Pancreas (tissue), 10 donors: ENCODE measurements around the gene OVAAL. TPM values are rescaled to one million over a fixed set of nuclear protein-coding genes. Genes with fewer than 3 reads are reported as not detected.
A peak's percentile ranks its signal among the peaks of the same experiment; 100 is the strongest.

ENCODE experiments used
- ATAC-seq, 4 donors: fragments of 200-7000 bp; cut with Tn5 transposase; one replicate each; pipeline versions ENCODE4 v1.8.0 to v1.9.1; 2020; ENCODE audit warnings: mild to moderate bottlenecking in 4 of 4, moderate library complexity in 4 of 4
- DNase-seq, 6 donors: peaks; one replicate each; pipeline ENCODE4 v3.0.0-alpha.2; 2020
- FAIRE-seq: peaks from 2 replicates; lab custom pipeline; 2012; peaks lifted over from hg19 to GRCh38; lab: Jason Lieb, UNC
- H3K27ac ChIP-seq, 4 donors: fragments of 200-600 bp; sonication (generic); 1 replicate in 3 of 4; 2 replicates in 1 of 4; pipeline versions ENCODE4 v1.5.0 to v1.8.0; 2020
- H3K27me3 ChIP-seq, 4 donors: fragments of 200-600 bp; one replicate each; pipeline ENCODE4 v1.8.0; 2021
- H3K36me3 ChIP-seq, 3 donors: fragments of 200-600 bp; sonication (generic) in 1 of 3; one replicate each; pipeline versions ENCODE4 v1.5.0 to v1.8.0; 2020 to 2021
- H3K4me1 ChIP-seq, 3 donors: fragments of 200-600 bp; one replicate each; pipeline ENCODE4 v1.8.0; 2021
- H3K4me3 ChIP-seq, 4 donors: fragments of 200-600 bp; sonication (generic) in 2 of 4; one replicate each; pipeline versions ENCODE4 v1.5.0 to v1.8.0; 2020 to 2021
- H3K9me3 ChIP-seq, 4 donors: fragments of 200-600 bp; one replicate each; pipeline ENCODE4 v1.8.0; 2021
- WGBS, 2 donors: extraction: QIAGEN DNeasy Blood & Tissue Kit; methylation state at CpG; one replicate each; pipeline ENCODE4 v1.1.7; 2013; 5-methylcytosine and 5-hydroxymethylcytosine counted together
- intact Hi-C, 3 donors: fragments of 100-400 bp; cut with DNase I; formaldehyde crosslinking; loops; one replicate each; pipeline versions ENCODE4 v1.11.1 to v1.14.2; 2022
- polyA plus RNA-seq, 2 donors: library from polyadenylated mRNA; stranded (reverse); fragments of 200-250 nt; gene quantifications; one replicate each; pipeline ENCODE4 v1.2.3, GENCODE V29; 2013
- total RNA-seq, 6 donors: library from RNA; stranded (reverse); fragmentation: NEBNext Ultra II Directional in 4 of 6; extraction: Animal tissue kit (Norgen Biotek cat#: 25700) in 4 of 6; gene quantifications; one replicate each; pipeline versions ENCODE4 v1.2.1 to v1.2.4, GENCODE V29; 2021 to 2023
- TF ChIP-seq, protein P1 (sequence below), 4 donors: fragments of 200-600 bp; sonication (generic) in 3 of 4; IDR thresholded peaks; one replicate each; pipeline versions ENCODE4 v1.5.0 to v1.8.0; 2021; ENCODE audit warnings: antibody characterized with exemption in 4 of 4
- donor health status: healthy with polysubstance abuse.
- donor health status: DM: no; HTN: no; CAD: no; lungs with moderate emphysema.
- donor health status: DM: no; HTN: no; CAD: no.
- donor health status: control.
- donor health status: control.
- donor health status: Bipolar disorder and iron deficiency.
- donor health status: DM: yes; HTN: yes; CAD: no.
- donor health status: DM: no; HTN: no; CAD: no.
- donor health status: DM: no; HTN: no; CAD: no.
- donor health status: DM: yes; HTN: yes; CAD: no.

The OVAAL gene
- total and polyA plus RNA-seq, 8 donors: not detected

DNA sequence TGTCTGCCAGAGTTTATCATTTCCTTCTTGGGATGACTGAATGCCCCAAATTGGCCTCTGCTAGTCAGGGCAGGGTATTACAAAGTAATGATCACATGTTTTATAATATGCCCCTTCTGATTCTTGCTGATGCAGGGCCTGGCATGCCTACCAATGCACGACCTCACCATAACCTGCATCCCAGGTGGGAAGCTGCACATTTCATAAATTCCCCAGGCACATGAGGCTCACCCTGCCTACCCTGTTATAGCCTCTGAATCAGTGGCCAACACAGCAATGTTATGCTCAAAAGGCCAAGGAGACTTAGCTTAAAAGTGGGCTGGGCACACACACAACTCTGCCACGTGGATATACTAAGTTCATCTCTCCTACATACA, 45.1 kb downstream of the OVAAL start:
- DNase-seq: no peak
- intact Hi-C loops: no loop called here
- Histone ChIP-seq H3K4me1 (peaks cover 6 to 22% (median 13%) of the 10 kb centered on the region in 3 donors), H3K36me3 (no peaks in the 10 kb centered on the region), H3K9me3 (no peaks in the 10 kb centered on the region), H3K4me3 (no peak overlapping the region), H3K27ac (no peak overlapping the region), H3K27me3 (no peaks in the 10 kb centered on the region)
- WGBS, 2 donors: 85 to 87% methylated on average over 2 of the region's 2 CpGs
- no peak for ATAC-seq
- TF ChIP-seq, protein P1, sequence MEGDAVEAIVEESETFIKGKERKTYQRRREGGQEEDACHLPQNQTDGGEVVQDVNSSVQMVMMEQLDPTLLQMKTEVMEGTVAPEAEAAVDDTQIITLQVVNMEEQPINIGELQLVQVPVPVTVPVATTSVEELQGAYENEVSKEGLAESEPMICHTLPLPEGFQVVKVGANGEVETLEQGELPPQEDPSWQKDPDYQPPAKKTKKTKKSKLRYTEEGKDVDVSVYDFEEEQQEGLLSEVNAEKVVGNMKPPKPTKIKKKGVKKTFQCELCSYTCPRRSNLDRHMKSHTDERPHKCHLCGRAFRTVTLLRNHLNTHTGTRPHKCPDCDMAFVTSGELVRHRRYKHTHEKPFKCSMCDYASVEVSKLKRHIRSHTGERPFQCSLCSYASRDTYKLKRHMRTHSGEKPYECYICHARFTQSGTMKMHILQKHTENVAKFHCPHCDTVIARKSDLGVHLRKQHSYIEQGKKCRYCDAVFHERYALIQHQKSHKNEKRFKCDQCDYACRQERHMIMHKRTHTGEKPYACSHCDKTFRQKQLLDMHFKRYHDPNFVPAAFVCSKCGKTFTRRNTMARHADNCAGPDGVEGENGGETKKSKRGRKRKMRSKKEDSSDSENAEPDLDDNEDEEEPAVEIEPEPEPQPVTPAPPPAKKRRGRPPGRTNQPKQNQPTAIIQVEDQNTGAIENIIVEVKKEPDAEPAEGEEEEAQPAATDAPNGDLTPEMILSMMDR (IDR thresholded peaks at IDR 0.05): no peak
- FAIRE-seq: no peak

DNA sequence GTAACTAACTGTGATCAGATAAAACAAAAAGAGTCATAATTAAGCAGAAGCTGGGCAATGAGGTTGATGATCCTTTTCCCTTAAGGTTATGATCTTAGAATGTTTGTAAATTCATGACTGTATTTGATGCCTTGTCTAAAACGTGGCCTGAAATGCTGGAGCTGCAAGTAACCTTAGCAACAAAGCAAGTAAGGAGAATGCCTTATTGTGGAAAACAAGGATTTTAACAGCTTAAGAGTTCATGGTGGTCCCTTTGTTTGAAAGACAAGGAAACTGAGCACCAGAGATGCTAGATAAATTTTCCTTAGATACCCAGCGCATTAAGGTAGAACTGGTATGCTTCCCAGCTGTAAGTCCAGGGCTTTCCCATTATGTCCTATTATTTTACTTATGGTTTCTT, 47.4 kb downstream of the OVAAL start:
- no peaks in the 10 kb centered on the region for H3K36me3 ChIP-seq
- intact Hi-C loops: no loop called here
- H3K27me3 ChIP-seq: no peaks in the 10 kb centered on the region
- ATAC-seq (no peak), FAIRE-seq (no peak), DNase-seq (no peak)
- no peaks in the 10 kb centered on the region for H3K9me3 ChIP-seq
- peaks cover 10 to 26% (median 22%) of the 10 kb centered on the region in 3 donors for H3K4me1 ChIP-seq
- 59% methylated on average over 2 of the region's 2 CpGs for WGBS, 2 donors
- H3K27ac ChIP-seq: no peak overlapping the region
- H3K4me3 ChIP-seq: no peak overlapping the region
- TF ChIP-seq, protein P1 (IDR thresholded peaks at IDR 0.05): no peak

DNA sequence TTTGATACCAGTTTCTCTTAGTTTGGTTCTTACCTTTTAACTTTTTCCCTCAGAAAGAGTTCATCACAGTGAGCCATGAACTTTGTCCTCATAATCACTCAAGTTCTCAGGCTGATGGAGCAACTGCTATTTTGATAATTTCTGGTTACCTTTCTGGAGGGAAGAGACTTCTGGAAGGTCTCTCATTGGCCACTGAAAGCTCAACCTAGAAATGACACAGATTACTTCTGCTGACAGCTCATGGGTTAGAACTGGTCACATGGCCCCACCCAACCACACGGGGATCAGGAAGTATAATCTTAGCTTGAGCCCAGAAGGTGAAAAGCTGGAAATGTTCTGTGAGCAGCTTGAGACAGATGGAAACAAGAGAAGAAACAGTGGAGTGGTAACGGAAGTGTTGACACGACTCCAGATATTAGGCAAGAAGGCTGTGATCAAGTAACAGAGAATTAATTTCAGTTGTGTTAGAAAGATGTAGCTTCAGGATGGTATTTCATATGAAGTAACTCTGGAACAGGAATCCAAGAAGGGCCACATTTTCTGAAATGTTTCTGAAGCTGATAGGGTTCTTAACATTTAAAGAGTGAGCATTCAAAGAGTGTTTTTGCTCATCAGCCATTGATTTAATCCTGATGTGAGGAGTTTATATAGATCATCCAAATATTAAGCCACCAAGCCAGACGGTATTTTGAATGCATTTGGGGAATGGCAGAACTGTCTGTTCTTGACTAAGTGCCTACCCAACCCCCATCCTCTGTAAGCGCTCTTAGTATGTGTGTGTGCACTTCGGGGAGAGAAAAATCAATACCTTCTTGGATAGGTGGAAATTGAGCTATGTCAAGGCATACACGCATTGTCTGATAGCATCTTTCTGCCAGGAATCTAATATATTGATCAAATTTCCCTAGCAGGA, 51.1 kb downstream of the OVAAL start:
- peak in 4 of 6 donors; percentile 35 to 50 (median 42) for DNase-seq
- TF ChIP-seq, protein P1 (IDR thresholded peaks at IDR 0.05): no peak
- WGBS, 2 donors: 25 to 27% methylated on average over 7 of the region's 7 CpGs
- intact Hi-C loops: no loop called here
- H3K9me3 ChIP-seq: no peaks in the 10 kb centered on the region
- no peaks in the 10 kb centered on the region for H3K27me3 ChIP-seq
- peak overlapping the region; percentile 9 to 62 (median 55) for H3K27ac ChIP-seq
- H3K4me1 ChIP-seq: peaks cover 33 to 52% (median 51%) of the 10 kb centered on the region in 3 donors
- FAIRE-seq: no peak
- peak; percentile 52 to 85 (median 69) for ATAC-seq
- no peaks in the 10 kb centered on the region for H3K36me3 ChIP-seq
- no peak overlapping the region for H3K4me3 ChIP-seq

DNA sequence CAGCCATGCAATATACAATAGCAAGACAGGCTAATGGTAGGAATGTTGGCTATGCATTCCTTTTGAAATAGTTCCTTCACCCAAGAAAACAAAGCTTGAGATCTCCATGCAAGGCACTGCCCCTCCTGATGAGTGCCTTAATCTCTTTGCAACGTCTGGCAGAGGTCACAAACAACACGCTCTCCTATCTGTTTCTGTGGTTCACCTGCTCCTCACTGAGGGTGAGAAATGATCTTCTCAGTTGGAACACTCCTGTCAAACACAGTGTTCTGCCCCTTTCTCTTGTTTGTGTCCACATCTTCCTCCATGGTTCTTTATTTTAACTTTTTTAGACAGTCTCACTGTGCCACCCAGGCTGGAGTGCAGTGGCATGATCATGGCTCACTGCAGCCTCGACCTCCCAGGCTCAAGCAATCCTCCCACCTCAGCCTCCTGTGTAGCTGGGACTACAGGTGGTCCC, 51.8 kb downstream of the OVAAL start:
- ATAC-seq (no peak), FAIRE-seq (no peak)
- intact Hi-C loops: no loop called here

More for the DNA sequence above, 51.8 kb downstream of the OVAAL start:
- Histone ChIP-seq H3K27ac (peak overlapping the region; percentile 9 to 62 (median 40)), H3K4me1 (peaks cover 33 to 58% (median 57%) of the 10 kb centered on the region in 3 donors), H3K36me3 (no peaks in the 10 kb centered on the region), H3K9me3 (no peaks in the 10 kb centered on the region), H3K27me3 (no peaks in the 10 kb centered on the region), H3K4me3 (no peak overlapping the region)
- no peak for DNase-seq
- TF ChIP-seq, protein P1 (IDR thresholded peaks at IDR 0.05): no peak
- WGBS, 2 donors: 51 to 60% methylated on average over 3 of the region's 3 CpGs
